A673 (cell line): ENCODE measurements around the gene GPC6.

Experiments used
- CTCF ChIP-seq: fragments of 300-800, 200-600 bp; sonication (generic); conservative IDR thresholded peaks from 2 replicates; pipeline ENCODE4 v1.5.1; 2017; ENCODE audit warnings: low read depth, mild to moderate bottlenecking, antibody characterized with exemption, low read length, moderate library complexity, mixed read lengths
- EZH2 ChIP-seq: fragments of 200-600 bp; sonication (generic); IDR thresholded peaks from 2 replicates; pipeline ENCODE4 v1.6.1; 2017; ENCODE audit warnings: borderline replicate concordance, low read depth, mild to moderate bottlenecking, mixed read lengths, antibody characterized with exemption, low read length; ENCODE audit not compliant: poor library complexity, severe bottlenecking

- TF ChIP-seq CTCF (no peak), EZH2 (no peak)
Observed at GRCh38 chr13:94259984-94260383, 1033.4 kb downstream of the GPC6 start.
